NB4 (cell line): Measurements from ENCODE around the gene FAIM2.
A peak's percentile ranks its signal among the peaks of the same experiment; 100 is the strongest.

Source experiments
- DNase-seq: peaks from one replicate; pipeline ENCODE4 v3.0.0; 2010; ENCODE audit warnings: low read depth
- H3K4me3 ChIP-seq: one replicate; pipeline ENCODE4 v1.5.1; 2011; ENCODE audit warnings: mild to moderate bottlenecking, low read depth, low read length, moderate library complexity
- CTCF ChIP-seq: IDR thresholded peaks from one replicate; pipeline ENCODE4 v1.5.1; 2012; ENCODE audit warnings: low read depth, low read length
- MAX ChIP-seq: IDR thresholded peaks from 2 replicates; pipeline ENCODE4 v1.6.1; 2011; ENCODE audit warnings: low read depth, low read length
- MYC ChIP-seq: IDR thresholded peaks from 2 replicates; pipeline ENCODE4 v1.6.1; 2011; ENCODE audit warnings: low read depth, low read length
- POLR2A ChIP-seq: IDR thresholded peaks from 2 replicates; pipeline ENCODE4 v1.6.1; 2011; ENCODE audit warnings: mild to moderate bottlenecking; ENCODE audit not compliant: insufficient read length; ENCODE audit errors: extremely low read depth

Gene FAIM2

GRCh38 chr12:49903700-49904423, at the start of gene FAIM2:
Gene FAIM2 (minus strand): TSS chr12:49903900. CDS start chr12:49903792, 108 bp downstream.
- no peak for DNase-seq
- no peak for TF ChIP-seq MAX
- TF ChIP-seq POLR2A = no peak
- TF ChIP-seq MYC = no peak
- no peak for TF ChIP-seq CTCF
- no peak within 1 kb of the TSS for H3K4me3 ChIP-seq

- no peak overlapping the region for H3K4me3 ChIP-seq
- no peak for DNase-seq
- TF ChIP-seq CTCF (no peak), MAX (no peak), POLR2A (no peak), MYC (no peak)
Measured at GRCh38 chr12:49953151-49953550, 49.5 kb upstream of the FAIM2 start.

GRCh38 chr12:49952391-49953055, 48.8 kb upstream of the FAIM2 start:
- TF ChIP-seq POLR2A (no peak), MAX (no peak), MYC (no peak), CTCF (no peak)
- peak; percentile 62 for DNase-seq
- H3K4me3 ChIP-seq = no peak overlapping the region

GRCh38 chr12:49951411-49952240, 47.9 kb upstream of the FAIM2 start:
- H3K4me3 ChIP-seq = peak overlapping the region; percentile 0
- peak; percentile 89 for DNase-seq
- TF ChIP-seq POLR2A (no peak), MAX (no peak), MYC (no peak), CTCF (no peak)

GRCh38 chr12:49950273-49951251, 46.9 kb upstream of the FAIM2 start, which contains the start of gene AQP2:
Gene AQP2 (plus strand): TSS chr12:49950737. CDS start chr12:49950831, 94 bp downstream.
- DNase-seq = no peak
- H3K4me3 ChIP-seq = peak within 1 kb of the TSS; percentile 0
- TF ChIP-seq MAX (no peak), CTCF (no peak), MYC (no peak), POLR2A (no peak)
